Measurements from ENCODE around the gene HIPK1.

The HIPK1 gene

DNA sequence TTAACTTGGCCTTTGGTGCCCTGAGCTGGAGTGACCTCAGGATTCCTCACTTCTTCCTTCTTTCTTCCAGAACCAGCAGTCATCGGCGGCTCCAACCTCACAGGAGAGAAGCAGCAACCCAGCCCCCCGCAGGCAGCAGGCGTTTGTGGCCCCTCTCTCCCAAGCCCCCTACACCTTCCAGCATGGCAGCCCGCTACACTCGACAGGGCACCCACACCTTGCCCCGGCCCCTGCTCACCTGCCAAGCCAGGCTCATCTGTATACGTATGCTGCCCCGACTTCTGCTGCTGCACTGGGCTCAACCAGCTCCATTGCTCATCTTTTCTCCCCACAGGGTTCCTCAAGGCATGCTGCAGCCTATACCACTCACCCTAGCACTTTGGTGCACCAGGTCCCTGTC, 43.8 kb downstream of the HIPK1 start:
- H3K4me3 ChIP-seq (replicated peaks in 1 of 2; ENCODE audit: low read depth in 2 of 2, low read length in 2 of 2) = no peak overlapping the region
- TF ChIP-seq, protein P1, sequence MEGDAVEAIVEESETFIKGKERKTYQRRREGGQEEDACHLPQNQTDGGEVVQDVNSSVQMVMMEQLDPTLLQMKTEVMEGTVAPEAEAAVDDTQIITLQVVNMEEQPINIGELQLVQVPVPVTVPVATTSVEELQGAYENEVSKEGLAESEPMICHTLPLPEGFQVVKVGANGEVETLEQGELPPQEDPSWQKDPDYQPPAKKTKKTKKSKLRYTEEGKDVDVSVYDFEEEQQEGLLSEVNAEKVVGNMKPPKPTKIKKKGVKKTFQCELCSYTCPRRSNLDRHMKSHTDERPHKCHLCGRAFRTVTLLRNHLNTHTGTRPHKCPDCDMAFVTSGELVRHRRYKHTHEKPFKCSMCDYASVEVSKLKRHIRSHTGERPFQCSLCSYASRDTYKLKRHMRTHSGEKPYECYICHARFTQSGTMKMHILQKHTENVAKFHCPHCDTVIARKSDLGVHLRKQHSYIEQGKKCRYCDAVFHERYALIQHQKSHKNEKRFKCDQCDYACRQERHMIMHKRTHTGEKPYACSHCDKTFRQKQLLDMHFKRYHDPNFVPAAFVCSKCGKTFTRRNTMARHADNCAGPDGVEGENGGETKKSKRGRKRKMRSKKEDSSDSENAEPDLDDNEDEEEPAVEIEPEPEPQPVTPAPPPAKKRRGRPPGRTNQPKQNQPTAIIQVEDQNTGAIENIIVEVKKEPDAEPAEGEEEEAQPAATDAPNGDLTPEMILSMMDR (IDR thresholded peaks at IDR 0.05; ENCODE audit: low read depth, low read length) = no peak
- no peak for DNase-seq (ENCODE audit: low read depth in 2 of 2)

GRCh38 chr1:113975211-113975895, 46.2 kb downstream of the HIPK1 start:
- TF ChIP-seq, protein P1 (IDR thresholded peaks at IDR 0.05; ENCODE audit: low read depth, low read length) = no peak
- peak; percentile 45 to 55 for DNase-seq (ENCODE audit: low read depth in 2 of 2)
- no peak overlapping the region for H3K4me3 ChIP-seq (replicated peaks in 1 of 2; ENCODE audit: low read depth in 2 of 2, low read length in 2 of 2)

- TF ChIP-seq, protein P1 (IDR thresholded peaks at IDR 0.05; ENCODE audit: low read depth, low read length) = peak; percentile 78
- DNase-seq (ENCODE audit: low read depth in 2 of 2) = peak; percentile 73 to 78
- H3K4me3 ChIP-seq (replicated peaks in 1 of 2; ENCODE audit: low read depth in 2 of 2, low read length in 2 of 2) = no peak overlapping the region
Observed at GRCh38 chr1:113976609-113977278, 47.6 kb downstream of the HIPK1 start.

DNA sequence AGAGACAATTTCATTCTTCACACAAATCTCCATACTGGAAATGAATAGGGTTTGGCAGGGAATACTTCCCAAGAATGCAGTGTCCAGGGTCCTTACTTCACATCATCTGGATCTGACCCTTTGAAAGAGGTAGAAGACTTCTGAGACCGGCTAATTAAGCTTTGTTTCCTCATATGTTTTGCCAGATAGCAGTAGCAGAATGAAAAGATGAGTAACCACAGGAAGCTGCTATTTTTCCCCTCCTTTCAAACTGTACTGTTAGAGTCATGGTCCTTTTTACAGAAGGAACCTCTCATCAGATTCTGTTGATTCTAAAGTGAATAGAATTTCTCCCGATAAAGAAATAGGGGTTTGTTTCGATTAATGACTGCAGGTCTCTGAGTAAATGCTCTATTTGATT, 48.8 kb downstream of the HIPK1 start:
- no peak overlapping the region for H3K4me3 ChIP-seq (replicated peaks in 1 of 2; ENCODE audit: low read depth in 2 of 2, low read length in 2 of 2)
- TF ChIP-seq, protein P1 (IDR thresholded peaks at IDR 0.05; ENCODE audit: low read depth, low read length) = no peak
- DNase-seq (ENCODE audit: low read depth in 2 of 2) = peak in 1 of 2 donors; percentile 21

DNA sequence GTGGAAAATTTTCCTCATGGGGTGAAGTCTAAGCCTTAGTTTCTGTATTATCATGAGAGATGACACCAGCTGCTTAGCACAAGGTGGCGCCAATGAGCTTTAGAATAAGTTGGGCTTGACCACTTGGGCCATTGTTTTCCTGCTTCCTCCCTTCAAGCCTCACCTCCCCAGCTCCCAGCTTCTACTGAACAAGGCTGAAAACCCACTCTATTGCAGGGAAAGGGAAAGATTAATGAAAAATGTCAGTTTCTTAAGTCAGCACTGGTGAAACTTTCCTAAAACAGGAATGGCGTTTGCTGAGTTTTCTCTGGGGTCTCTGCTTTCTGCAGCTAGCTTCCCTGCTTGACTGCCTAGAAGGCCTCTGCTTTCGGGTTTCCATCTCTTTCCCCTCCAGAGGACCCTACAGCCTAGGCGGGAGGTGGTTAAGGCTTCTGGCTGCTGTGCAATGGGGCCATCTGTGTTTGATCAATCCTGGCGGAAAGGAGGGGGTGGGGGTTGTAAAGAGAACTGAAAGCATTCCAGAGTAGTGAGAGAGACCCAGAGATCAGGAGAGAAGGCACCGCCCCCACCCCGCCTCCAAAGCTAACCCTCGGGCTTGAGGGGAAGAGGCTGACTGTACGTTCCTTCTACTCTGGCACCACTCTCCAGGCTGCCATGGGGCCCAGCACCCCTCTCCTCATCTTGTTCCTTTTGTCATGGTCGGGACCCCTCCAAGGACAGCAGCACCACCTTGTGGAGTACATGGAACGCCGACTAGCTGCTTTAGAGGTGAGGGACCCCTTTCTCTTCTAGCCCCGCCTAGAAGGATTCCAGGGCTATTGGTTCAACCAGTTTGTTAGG, 50.0 kb downstream of the HIPK1 start, which contains the start of gene OLFML3:
Gene OLFML3 (plus strand): TSS at position 612 of the 840 bp plus-strand sequence. CDS start 43 bp downstream, at position 655.
- DNase-seq (ENCODE audit: low read depth in 2 of 2) = peak; percentile 97
- H3K4me3 ChIP-seq (replicated peaks in 1 of 2; ENCODE audit: low read depth in 2 of 2, low read length in 2 of 2) = peak within 1 kb of the TSS; percentile 39 to 47
- TF ChIP-seq, protein P1 (IDR thresholded peaks at IDR 0.05; ENCODE audit: low read depth, low read length) = peak; percentile 74

- DNase-seq (ENCODE audit: low read depth in 2 of 2) = peak; percentile 25 to 76
- peak overlapping the region; percentile 39 to 47 for H3K4me3 ChIP-seq (replicated peaks in 1 of 2; ENCODE audit: low read depth in 2 of 2, low read length in 2 of 2)
Observed at GRCh38 chr1:113980110-113980509, 51.0 kb downstream of the HIPK1 start.

More at GRCh38 chr1:113980110-113980509, 51.0 kb downstream of the HIPK1 start:
- TF ChIP-seq, protein P1 (IDR thresholded peaks at IDR 0.05; ENCODE audit: low read depth, low read length) = no peak

Data from cardiac fibroblast (primary cell).